GM18868 (cell line): ENCODE measurements around the gene CAND2.
A peak's percentile ranks its signal among the peaks of the same experiment; 100 is the strongest.
"Not testable (repeated sequence)": the region's sequence is repeated elsewhere in the genome, so short reads cannot be mapped to it uniquely, and the experiment has no call there.

ENCODE experiments used
- ATAC-seq: cut with Tn5 transposase; IDR thresholded peaks from one replicate; pipeline ENCODE4 v1.9.1; 2021; ENCODE audit warnings: mild to moderate bottlenecking, moderate library complexity; ENCODE audit not compliant: unreplicated experiment

Gene CAND2

GRCh38 chr3:12769761-12770160 lies 26.7 kb upstream of the CAND2 start:
- ATAC-seq, result no peak

DNA sequence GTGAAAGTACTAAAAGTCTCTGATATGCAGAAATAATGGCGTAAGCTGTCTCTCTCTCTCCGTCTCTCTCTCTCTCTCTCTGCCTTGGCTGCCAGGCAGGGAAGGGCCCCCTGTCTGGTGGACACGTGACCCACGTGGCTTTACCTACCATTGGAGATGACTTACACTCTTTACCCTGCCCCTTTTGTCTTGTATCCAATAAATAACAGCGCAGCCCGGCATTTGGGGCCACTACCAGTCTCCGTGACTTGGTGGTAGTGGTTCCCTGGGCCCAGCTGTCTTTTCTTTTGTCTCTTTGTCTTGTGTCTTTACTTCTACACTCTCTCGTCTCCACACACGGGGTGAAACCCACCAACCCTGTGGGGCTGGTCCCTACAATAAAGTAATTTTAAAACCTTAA lies 25.2 kb upstream of the CAND2 start:
- no peak for ATAC-seq

DNA sequence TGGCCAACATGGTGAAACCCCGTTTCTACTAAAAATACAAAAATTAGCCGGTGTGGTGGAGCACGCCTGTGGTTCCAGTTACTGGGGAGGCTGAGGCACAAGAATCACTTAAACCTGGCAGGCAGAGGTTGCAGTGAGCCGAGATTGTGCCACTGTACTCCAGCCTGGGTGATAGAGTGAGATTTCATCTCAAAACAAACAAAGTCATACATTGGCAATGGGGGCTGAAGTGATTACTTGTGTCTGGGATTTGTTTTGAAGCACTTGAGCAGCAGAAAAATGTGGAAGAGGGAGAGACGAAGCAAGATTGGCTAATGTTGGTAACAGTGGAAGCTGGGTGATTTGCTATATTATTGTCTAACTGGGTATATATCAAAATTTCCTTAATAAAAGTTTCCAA lies 24.0 kb upstream of the CAND2 start:
- no peak for ATAC-seq

GRCh38 chr3:12773030-12773709 lies 23.3 kb upstream of the CAND2 start:
- no peak for ATAC-seq

DNA sequence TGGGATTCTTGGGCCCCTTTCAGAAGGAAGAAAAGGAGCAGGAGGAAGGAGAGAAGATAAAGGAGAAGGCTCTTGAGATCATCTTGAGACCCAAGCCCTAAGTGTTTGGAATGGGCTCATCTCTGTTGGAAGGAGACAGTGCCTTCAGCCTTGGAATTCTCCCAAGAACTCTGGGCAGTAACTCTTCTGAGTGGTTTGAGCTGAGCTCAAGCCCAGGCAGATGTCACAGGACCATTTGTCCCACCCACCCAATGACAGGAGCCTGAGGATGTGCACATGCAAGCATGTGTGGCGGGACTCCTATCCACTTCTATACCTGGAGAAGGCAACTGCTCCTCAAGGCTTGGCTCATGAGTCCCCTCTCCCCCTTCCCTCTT lies 22.8 kb upstream of the CAND2 start:
- ATAC-seq, result no peak

DNA sequence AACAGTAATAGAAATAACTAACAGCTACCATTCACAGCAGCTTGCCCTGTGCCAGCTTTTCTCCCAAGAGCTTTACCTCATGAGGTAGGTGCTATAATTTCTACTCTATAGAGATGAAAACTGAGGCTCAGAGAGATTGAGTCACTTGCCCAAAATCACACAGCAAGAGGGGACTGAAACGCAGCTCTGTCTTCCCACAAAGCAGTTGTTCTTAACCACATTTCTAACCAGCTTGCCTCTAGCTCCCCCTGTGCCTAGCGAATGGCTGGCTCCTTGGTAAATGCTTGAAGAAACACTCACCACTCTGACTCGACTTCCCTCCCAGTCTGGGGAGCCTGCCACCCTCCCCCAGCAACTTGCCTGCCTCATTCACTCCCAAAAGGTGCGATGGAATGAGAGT lies 21.9 kb upstream of the CAND2 start:
- ATAC-seq, result no peak

GRCh38 chr3:12775226-12775625 lies 21.3 kb upstream of the CAND2 start:
- ATAC-seq, result no peak

DNA sequence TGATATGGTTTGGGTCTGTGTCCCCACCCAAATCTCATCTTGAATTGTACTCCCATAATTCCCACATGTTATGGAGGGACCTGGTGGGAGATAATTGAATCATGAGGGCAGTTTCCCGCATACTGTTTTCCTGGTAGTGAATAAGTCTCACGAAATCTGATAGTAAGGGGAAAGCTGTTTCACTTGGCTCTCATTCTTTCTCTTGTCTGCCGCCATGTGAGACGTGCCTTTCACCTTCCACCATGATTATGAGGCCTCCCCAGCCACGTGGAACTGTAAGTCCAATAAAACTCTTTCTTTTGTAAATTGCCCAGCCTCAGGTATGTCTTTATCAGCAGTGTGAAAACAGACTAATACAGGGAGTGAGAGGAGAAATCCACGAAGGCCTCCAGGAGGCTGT lies 20.5 kb upstream of the CAND2 start:
- ATAC-seq, result not testable (repeated sequence)

- no peak for ATAC-seq
These were observed 19.3 kb upstream of the CAND2 start for GRCh38 chr3:12777171-12777570.

DNA sequence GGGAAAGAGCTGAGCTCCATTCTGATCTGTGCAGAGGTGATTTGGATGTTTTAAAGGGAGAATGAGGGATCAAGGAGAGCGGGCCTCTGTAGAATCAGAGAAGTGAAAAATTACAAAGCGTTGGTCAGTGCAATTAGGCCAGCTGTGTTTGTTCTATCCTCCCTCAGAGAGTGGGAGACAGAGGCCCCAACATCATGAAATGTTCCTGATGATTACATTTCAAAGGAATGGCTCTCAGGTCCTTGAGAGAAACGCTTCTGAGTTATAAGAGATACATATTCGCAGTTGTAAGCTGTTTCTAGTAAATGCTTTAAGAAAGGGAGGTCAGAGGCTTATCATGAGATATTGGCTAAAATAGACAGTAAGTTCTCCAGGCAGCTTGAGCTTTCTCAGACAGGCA lies 15.7 kb upstream of the CAND2 start:
- no peak for ATAC-seq

DNA sequence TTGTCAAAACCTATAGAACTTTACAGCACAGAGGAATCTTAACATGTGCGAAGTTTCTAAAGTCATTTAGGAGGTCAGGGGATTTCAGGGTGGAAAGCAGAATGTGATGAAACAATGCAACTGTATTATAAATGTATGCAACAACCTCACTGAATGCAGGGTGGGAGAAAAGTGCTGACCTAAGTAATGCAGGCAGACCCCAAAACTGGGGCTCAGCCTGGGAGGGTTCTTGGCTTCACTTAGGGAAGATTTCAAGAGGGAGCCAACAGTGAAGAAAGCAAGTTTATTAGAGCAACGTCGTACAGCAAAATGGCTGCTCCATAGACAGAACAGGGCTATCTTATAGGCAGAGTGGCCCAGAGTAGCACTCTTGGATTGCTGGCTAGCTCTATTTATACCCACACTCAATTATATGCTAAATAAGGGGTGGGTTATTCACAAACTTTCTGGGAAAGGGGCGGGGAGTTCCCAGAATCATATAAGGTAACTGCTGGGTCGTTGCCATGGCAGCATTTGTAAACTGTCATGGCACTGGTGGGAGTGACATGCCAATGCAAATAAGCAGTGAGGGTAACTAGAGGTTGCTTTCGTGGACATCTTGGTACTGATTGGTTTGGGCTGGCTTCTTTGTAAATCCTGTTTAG lies 14.2 kb upstream of the CAND2 start:
- no peak for ATAC-seq

DNA sequence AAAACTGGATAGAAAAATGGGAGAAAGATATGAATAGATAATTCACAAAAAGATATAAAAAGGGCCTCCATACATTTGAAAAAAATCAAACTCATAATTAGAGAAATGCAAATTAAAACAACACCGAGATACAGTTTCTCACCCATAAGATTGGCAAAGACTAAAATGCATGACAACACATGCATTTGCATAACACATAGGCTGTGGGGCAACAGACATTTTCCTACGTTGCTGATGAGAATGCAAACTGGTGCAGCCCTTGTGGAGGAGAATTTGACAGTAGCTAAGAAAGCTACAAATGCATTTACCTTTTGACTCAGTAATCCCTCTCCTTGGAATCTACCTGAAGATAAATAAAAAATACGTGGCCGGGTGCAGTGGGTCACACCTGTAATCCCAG lies 11.4 kb upstream of the CAND2 start:
- no peak for ATAC-seq

- not testable (repeated sequence) for ATAC-seq
These were observed 9.1 kb upstream of the CAND2 start for GRCh38 chr3:12787346-12787745.

- ATAC-seq, result not testable (repeated sequence)
These were observed 8.4 kb upstream of the CAND2 start for GRCh38 chr3:12787967-12788690.

- ATAC-seq, result no peak
These were observed 5.0 kb upstream of the CAND2 start for GRCh38 chr3:12791430-12791829.

DNA sequence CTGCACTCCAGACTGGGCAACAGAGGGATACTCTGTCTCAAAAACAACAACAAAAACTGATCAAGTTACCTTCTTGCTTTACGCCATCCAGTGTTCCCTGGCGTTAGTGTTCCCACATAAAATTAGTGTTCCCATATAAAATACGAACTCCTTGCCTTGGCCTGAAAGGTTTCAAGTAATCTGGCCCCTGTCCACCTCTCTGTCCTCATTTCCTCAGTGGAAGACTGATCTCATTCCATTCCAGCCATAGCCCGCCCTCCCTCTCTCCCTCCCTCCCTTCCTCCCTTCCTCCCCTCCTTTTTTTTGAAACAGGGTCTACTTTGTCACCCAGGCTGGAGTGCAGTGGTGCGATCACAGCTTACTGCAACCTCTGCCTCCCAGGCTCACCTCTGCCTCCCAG lies 2.8 kb upstream of the CAND2 start:
- ATAC-seq, result no peak

GRCh38 chr3:12797124-12797891 lies 828 bp downstream of the CAND2 start:
- peak; percentile 11 for ATAC-seq

DNA sequence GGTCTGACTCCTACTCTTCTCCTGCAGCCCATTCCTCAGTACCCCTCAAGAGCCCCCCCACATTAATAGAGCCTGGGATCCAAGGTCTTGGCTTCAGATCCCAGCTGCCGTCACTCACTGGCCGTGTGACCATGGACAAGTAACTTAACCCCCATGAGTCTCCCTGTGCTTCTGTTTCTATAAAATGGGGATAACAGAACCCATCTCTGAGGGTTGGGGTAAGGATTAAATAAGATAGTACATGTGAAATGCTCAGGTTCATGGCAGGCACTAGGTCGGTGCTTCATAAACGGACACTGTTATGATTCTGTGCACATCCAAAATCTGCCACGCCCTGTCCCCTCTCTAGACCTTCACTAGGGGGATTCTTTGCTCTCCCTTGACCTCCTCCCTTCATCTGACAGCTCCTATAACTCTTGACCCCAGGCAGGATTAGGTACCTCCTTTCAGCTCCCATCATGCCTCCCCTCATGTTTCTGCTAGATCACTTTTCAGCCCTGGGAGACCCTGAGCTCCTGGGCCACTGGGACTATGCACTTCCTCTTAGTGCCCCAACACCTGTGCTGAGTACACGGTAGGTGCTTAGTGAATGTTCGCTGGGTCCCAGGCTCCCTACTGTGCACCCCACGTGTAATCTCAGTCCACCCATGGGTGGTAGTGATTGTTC lies 1.5 kb downstream of the CAND2 start:
- no peak for ATAC-seq

GRCh38 chr3:12798559-12799179 lies 2.2 kb downstream of the CAND2 start:
- no peak for ATAC-seq
